Ectodermal cell (in vitro differentiated cells): ENCODE data around the gene PREX1.

Experiments
- H3K27ac ChIP-seq: 2 replicates; pipeline ENCODE4 v1.7.0; 2013; ENCODE audit warnings: mild to moderate bottlenecking, low read depth, low read length; ENCODE audit not compliant: insufficient read depth, poor library complexity, severe bottlenecking
- H3K27me3 ChIP-seq: 2 replicates; pipeline ENCODE4 v1.7.0; 2013; ENCODE audit warnings: mild to moderate bottlenecking, low read length; ENCODE audit not compliant: insufficient read depth, control insufficient read depth, poor library complexity, severe bottlenecking
- H3K36me3 ChIP-seq: one replicate; pipeline ENCODE4 v1.7.0; 2013; ENCODE audit warnings: low read length; ENCODE audit not compliant: control insufficient read depth, insufficient read depth
- H3K4me1 ChIP-seq: one replicate; pipeline ENCODE4 v1.7.0; 2013; ENCODE audit warnings: low read length; ENCODE audit not compliant: control insufficient read depth, insufficient read depth
- H3K4me3 ChIP-seq: 2 replicates; pipeline ENCODE4 v1.7.0; 2013; ENCODE audit warnings: low read depth, low read length, control low read depth; ENCODE audit not compliant: insufficient read depth
- H3K9me3 ChIP-seq: 2 replicates; pipeline ENCODE4 v1.7.0; 2013; ENCODE audit warnings: mild to moderate bottlenecking, low read length, moderate library complexity; ENCODE audit not compliant: control insufficient read depth
- WGBS, 2 experiments: methylation state at CpG; one replicate each; pipeline ENCODE4 v1.1.7; 2013; ENCODE audit warnings: missing lambda C conversion rate in 2 of 2; 5-methylcytosine and 5-hydroxymethylcytosine counted together

The PREX1 gene

DNA sequence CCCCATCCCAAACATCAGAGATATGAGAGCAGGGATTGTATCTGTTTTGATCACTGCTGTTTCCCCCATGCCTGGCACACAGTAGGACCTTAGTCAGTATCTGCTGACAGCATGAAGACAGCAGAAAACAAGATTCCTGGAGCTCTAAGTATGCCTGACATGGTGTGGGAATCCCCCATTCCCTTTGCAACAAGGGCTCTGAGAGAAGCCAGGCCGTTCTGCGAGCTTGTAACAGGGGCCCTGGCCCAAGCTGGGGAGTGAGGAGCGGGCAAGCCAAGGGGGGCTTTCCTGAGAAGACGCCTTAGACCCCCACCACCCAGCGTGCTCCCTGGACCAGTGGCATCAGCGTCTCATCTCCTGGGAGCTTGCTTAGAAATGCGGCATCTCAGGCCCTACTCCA, 25.2 kb downstream of the PREX1 start:
- 86 to 89% methylated on average over 7 of the region's 7 CpGs for WGBS, 2 experiments
- Histone ChIP-seq H3K27me3 (no peaks in the 10 kb centered on the region), H3K9me3 (peaks cover 2% of the 10 kb centered on the region), H3K4me1 (peaks cover 7% of the 10 kb centered on the region), H3K27ac (no peak overlapping the region), H3K36me3 (no peaks in the 10 kb centered on the region), H3K4me3 (no peak overlapping the region)

DNA sequence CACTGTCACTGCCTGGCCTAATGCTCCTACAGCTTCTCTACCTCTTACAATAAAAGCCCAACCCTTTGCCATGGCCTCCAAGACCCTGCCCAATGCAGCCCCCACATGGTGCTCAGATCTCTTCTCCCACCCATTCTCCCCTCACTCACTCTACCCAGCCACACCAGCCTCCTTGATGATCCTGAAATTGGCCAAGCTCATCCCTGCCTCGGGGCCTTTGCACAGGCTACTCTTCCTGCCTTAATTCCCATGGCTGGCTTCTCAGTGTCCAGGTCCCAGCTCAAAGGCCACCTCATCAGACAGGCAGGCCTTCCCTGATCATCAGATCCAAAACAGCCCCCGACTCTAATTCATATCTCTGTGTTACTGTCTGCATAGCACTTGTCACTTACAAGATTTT, 25.6 kb downstream of the PREX1 start:
- Histone ChIP-seq H3K27me3 (no peaks in the 10 kb centered on the region), H3K36me3 (no peaks in the 10 kb centered on the region), H3K4me3 (no peak overlapping the region), H3K27ac (no peak overlapping the region), H3K9me3 (peaks cover 2% of the 10 kb centered on the region), H3K4me1 (peaks cover 11% of the 10 kb centered on the region)
- WGBS, 2 experiments, result 90 to 92% methylated on average over 2 of the region's 2 CpGs

DNA sequence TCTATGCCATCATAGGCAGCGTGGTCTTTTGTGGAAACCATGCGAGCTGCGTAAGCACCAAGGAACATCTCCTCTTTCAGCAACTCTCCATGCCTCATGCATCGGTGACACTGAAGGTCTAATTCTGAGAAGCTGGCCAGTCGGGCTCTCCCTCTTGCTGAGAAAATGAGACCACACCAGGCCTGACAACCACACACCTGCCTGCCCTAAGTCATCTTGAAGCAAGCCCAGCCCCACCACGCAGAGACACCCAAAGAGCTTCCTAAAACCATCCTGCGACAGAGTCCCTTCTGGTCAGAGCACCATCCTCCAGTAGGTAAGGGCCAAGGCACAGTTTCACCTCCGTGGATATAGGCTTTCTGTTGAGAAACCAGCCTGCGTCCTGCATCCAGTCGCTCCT, 26.6 kb downstream of the PREX1 start:
- H3K27me3 ChIP-seq, result no peaks in the 10 kb centered on the region
- no peak overlapping the region for H3K4me3 ChIP-seq
- no peaks in the 10 kb centered on the region for H3K9me3 ChIP-seq
- no peak overlapping the region for H3K27ac ChIP-seq
- H3K36me3 ChIP-seq, result no peaks in the 10 kb centered on the region
- WGBS, 2 experiments, result 94 to 95% methylated on average over 10 of the region's 10 CpGs
- H3K4me1 ChIP-seq, result peaks cover 17% of the 10 kb centered on the region

DNA sequence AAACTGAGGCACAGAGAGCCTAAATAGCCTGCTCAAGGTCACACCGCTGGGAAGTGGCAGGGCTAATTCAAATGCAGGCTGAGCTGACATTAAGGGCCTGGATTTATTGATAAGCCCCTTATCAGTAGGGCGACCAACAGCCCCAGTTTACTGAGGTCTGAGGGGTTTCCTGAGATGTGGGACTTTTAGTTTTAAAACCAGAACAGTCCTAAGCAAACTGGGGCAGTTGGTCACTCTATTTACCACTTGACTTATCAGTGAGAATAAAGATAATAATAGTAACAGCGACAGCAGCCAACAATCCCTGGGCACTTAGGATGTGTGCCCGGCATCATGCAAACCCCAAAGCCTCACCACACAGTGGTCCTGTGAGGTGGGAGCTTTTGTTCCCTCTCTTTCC, 27.6 kb downstream of the PREX1 start:
- WGBS, 2 experiments, result 81 to 91% methylated on average over 4 of the region's 4 CpGs
- H3K4me1 ChIP-seq, result peaks cover 24% of the 10 kb centered on the region

DNA sequence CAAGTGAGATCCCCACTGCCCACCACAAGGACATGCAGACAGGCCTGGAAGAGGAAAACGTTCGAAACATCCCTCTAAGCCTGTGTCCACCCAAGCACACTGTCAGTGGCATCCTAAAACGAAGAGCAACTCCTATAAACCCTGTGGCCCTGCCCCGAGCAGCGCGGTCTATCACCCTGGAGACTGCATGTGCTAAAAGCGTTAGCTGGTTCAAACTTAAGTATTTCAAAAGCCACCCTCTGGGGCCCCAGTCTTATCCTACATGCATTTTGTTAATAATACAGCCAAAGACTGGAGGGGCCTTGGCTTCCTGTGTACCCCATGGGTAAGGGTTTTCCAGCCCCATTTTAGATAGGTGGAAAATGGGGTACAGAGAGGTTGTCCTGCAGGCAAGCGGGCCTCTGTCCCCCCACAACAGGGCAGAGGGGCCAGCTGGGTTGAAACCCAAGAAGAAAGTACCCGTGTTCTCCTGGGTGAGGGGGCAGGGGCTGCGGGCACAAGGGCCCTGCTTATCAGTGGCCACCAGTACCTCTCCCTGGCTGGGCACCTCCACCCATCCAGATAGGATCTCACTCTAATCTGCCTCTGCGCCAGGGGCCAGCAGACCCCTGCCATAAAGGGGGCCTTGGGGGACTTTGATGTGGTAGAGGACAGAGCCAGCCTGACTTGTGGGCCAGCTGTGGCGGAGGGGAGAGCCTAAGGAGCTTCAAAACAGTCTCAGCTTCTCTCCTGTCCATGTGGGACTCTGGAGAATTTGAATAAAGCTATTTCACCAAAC, 28.3 kb downstream of the PREX1 start:
- no peak overlapping the region for H3K4me3 ChIP-seq
- no peak overlapping the region for H3K27ac ChIP-seq
- 85 to 86% methylated on average over 12 of the region's 12 CpGs for WGBS, 2 experiments
- no peaks in the 10 kb centered on the region for H3K27me3 ChIP-seq
- no peaks in the 10 kb centered on the region for H3K36me3 ChIP-seq
- peaks cover 30% of the 10 kb centered on the region for H3K4me1 ChIP-seq
- H3K9me3 ChIP-seq, result no peaks in the 10 kb centered on the region

More for the DNA sequence above, 27.6 kb downstream of the PREX1 start:
- Histone ChIP-seq H3K27me3 (no peaks in the 10 kb centered on the region), H3K4me3 (no peak overlapping the region), H3K9me3 (no peaks in the 10 kb centered on the region), H3K36me3 (no peaks in the 10 kb centered on the region), H3K27ac (no peak overlapping the region)

DNA sequence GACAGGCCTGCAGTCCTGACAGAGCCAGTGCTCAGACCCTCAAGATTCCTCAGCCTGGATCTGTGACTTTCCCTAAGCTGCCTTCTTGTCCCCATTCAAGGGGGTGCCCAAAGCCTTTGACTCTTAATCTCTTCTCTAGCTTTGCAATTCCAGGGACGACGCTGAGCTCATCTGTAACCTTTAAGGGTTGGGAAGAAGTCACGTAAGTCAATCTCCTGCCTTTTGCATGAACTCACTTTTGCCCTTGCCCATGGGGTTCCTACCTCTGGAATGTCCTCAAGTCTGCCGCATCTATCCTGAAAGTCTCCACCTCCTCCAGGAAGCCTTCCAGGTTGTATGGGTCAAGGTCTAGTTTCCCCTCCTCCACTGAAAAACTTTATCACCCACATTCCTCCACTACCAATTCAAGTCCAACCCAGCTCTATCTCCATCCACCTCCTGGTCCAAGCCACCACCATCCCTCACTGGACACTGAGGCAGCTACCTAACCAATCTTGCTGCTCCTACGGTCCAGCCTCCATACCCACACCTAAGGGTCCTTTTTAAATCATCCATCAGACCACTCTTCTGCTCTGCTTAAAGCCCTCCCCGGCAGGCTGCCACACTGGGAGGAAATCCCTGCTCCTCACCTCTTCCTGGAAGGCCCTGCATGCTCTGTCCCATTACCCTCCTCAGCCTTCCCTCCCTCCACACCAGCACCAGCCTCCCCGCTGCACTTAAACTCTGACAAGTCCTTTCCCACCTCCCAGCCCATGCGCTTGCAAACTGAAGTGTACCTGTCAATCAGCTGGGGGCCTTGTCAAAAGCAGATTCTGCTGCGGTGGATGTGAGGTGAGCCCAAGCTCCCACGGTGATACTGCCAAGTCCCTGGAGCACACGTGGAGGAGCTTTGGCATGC, 29.7 kb downstream of the PREX1 start:
- Histone ChIP-seq H3K4me3 (no peak overlapping the region), H3K27me3 (no peaks in the 10 kb centered on the region), H3K27ac (peak overlapping the region; percentile 41), H3K36me3 (no peaks in the 10 kb centered on the region), H3K9me3 (no peaks in the 10 kb centered on the region), H3K4me1 (peaks cover 44% of the 10 kb centered on the region)
- WGBS, 2 experiments, result 59 to 66% methylated on average over 11 of the region's 11 CpGs

DNA sequence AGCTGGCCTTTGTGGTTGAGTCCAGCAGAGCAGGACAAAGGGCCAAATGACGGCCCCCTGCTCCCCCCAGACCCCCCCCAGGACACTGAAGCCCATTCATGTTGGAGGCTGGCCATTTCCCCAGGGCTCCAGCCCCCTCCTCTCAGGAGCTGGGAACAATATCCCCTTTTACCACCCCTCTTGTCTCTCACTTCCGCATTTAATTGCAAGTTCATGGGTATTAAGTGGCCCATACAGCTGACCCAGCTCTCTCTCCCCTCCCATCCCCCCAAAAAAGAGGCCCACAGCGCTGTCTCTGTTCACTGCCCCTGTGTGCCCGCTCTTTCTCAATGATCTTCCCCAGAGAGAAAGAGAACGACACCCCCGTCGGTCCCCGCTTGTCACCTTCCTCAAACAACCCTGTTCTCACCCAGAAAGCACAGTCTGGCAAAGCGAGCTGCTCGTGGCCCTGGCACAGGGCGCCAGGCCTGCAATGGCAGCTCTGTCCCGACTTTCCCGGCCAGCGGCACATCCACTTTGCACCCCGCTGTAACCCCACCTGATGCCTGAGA, 30.4 kb downstream of the PREX1 start:
- Histone ChIP-seq H3K4me3 (no peak overlapping the region), H3K27ac (peak overlapping the region; percentile 41), H3K9me3 (no peaks in the 10 kb centered on the region), H3K27me3 (no peaks in the 10 kb centered on the region), H3K4me1 (peaks cover 44% of the 10 kb centered on the region), H3K36me3 (no peaks in the 10 kb centered on the region)
- WGBS, 2 experiments, result 46 to 54% methylated on average over 15 of the region's 15 CpGs

DNA sequence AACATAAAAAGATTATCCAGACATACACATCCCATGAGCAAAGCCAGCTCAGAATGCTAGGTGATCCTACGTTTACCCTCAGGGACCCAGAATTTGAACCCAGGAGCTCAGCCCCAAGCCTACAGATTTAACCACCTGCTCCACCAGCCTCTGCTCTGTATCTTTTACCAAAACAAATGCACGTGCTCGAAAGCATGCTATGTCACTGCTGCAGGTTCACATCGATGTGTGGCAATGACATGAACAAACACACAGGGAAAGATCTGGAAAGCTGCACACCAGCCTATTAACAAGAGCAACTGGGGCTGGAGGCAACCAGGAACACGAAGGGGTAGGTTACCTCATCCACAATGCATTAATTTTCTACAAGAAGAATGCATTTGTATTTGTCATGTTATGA, 32.1 kb downstream of the PREX1 start:
- Histone ChIP-seq H3K27me3 (no peaks in the 10 kb centered on the region), H3K4me3 (no peak overlapping the region), H3K4me1 (peaks cover 46% of the 10 kb centered on the region), H3K36me3 (no peaks in the 10 kb centered on the region), H3K27ac (no peak overlapping the region), H3K9me3 (no peaks in the 10 kb centered on the region)
- WGBS, 2 experiments, result 81 to 84% methylated on average over 4 to 5 of the region's 5 CpGs

DNA sequence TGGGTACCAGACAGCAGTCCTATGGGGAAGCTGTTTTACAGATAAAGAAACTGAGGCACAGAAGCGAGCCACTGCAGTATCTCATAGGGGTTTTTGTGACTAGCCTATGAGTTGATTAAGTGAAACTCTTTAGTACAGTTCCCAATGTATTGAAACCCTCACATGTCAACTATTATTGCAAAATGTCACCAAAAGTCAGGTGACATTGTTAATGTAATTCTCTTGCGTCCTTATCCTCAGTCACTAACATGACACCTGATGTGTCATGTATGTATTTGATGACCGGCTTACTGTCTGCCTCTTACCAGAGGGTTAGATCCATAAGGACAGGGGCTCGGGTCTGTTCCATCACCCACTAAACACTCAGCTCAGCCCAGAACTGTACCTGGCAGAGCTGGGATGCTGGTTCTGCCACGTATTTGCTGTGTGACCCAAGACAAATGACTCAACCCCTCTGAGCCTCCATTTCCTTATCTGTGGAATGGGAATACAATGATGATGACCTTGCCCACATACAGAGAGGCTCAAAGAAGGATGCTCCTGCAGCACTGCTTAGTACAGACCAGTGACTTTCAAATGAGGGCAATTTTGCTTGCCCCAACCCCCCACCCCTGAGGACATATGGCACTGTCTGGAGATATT, 32.9 kb downstream of the PREX1 start:
- Histone ChIP-seq H3K27ac (peak overlapping the region; percentile 92), H3K4me3 (no peak overlapping the region), H3K9me3 (no peaks in the 10 kb centered on the region), H3K36me3 (no peaks in the 10 kb centered on the region), H3K4me1 (peaks cover 51% of the 10 kb centered on the region), H3K27me3 (no peaks in the 10 kb centered on the region)
- 74 to 82% methylated on average over 5 of the region's 5 CpGs for WGBS, 2 experiments

DNA sequence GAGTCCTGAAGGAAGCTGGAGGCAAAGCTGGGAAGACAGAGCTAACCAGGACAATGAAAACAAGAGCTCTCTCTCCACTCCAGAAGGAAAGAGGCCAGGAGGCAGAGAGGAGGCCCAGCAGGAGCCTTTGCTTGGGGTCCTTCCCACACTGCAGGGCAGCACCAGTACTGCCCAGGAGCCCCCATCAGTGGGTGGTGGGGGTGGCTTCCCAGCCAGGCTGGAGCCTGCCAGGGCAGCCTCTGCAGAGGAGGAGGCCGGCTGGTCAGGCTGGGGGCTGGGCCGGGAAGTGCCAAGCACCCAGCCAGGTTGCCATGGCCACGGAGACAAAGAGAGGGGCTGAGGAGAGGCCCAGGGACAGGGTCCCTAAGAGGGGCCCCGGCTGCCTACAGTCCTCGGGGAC, 33.4 kb downstream of the PREX1 start:
- Histone ChIP-seq H3K4me3 (peak overlapping the region; percentile 11), H3K36me3 (no peaks in the 10 kb centered on the region), H3K4me1 (peaks cover 46% of the 10 kb centered on the region), H3K27me3 (no peaks in the 10 kb centered on the region), H3K27ac (peak overlapping the region; percentile 92), H3K9me3 (no peaks in the 10 kb centered on the region)
- WGBS, 2 experiments, result 5 to 10% methylated on average over 5 of the region's 5 CpGs
